Medulla oblongata (tissue), 1 donor: ENCODE data around the gene PTBP1.

Experiments used
- DNase-seq: peaks from one replicate; pipeline ENCODE4 v3.0.0-alpha.2; 2015; ENCODE audit errors: extremely low spot score

Gene PTBP1

DNA sequence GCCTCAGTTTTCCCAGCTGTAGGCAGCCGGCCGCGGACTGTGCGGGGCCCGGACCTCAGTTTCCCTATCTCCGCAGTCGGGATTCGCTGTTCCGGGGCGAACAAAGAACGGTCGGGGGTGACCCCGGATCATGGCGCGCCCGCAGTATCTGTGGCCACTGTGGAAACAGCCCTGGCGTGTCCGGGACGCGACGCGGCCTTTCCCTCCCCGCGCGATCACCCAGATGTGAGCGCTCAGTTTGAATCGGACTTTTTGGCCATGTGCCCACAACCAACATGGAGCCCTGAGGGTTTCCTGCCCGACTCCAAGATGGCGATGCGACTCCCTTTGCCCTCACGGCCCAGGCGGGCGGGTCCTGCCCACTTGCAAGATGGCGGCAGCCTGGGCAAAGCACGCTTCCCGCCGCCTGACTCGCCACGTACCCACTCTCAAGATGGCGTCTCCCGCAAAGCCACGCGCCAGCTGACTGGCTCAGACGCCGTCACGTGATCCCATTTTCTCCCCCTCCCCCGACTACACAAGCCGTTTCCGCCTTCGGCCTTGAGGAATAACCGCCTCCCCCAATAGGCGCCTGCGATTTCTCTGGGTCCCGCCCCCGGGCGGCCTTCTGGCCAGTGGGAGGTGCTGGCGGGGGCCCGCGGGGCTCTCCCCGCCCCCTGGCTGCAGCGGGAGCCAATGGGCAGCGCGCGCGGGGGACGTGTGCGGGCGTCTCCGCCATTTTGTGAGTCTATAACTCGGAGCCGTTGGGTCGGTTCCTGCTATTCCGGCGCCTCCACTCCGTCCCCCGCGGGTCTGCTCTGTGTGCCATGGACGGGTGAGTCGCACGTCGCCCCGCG is at the start of gene PTBP1:
Gene PTBP1 (plus strand): TSS at position 761 of the 836 bp plus-strand sequence. CDS start 46 bp downstream, at position 807.
- peak; percentile 100 for DNase-seq

DNA sequence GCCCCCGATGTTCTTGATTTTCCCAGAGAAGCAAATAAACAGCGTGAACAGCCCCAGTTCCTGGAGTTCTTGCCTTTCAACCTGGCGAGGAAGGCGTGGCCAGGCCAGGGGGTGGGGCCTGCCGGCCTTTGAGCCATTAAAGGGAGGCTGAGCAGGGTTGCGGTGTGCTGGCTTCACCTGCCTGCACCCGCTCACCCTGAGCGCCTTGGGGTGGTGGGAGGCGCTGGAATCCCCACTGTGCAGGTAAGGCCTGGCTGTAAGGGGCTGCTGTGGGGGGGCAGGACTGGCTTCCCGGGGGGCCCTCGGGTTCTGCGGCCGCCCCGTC is 49.0 kb upstream of the PTBP1 start:
- DNase-seq: no peak

DNA sequence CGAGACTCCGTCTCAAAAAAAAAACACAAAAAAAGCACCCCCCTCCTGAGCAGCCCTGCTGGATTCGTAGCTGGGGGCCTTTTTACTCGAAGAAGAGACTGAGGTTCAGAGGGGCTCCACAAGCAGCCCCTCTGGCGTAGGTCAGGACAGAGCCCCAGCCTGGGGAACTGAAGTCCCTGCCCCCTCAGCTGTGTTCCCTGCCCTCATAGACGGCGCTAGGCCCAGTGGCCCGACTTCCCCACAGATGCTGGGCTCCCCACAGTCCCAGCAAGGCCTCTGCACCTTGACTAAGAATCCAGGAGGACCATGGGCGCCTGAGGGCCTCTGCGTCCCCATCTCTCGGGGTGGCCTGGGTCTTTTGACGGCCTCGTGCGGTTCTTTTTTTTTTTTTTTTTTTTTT is 47.4 kb upstream of the PTBP1 start:
- DNase-seq: no peak

DNA sequence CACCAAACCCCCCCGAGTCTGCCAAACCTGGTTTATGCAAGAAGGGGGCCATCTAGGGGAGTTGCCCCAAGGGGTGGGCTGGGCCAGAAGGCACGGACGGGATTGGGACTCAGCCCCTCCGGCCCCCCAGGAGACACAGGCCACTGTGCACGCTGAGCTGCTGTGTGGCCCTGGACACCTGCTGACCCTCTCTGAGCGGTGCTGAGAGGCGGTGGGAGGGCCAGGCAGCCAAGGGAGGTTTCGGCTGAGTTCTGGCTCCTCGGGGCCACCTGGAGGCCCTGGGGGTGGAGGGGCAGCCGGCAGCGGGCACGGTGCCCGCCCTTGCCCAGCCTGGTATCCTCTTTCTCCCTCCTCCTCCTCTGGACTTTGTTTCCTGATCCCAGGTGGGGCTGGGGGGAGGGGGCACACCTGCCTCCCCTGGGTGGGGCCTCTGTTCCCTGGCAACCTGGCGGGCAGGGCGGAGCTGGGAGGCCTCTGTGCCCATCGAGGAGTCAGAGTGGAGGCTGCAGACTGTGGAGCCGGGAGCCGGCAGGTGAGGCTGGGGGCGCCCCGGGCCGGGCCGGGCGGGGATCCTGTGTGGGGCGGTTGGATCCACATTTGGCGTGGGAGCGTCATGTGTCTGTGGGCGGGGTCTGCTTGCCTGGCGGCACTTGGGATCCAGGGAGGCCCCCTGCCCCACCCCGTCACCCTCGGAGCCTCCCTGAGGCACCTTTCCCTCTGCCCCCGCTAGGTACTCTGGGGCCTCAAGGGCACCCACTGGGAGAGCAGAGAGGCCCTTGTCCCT is 46.4 kb upstream of the PTBP1 start, which contains the start of gene MISP:
Gene MISP (plus strand): TSS at position 473 of the 784 bp plus-strand sequence. CDS start 5,835 bp downstream, outside the sequence.
- no peak for DNase-seq

DNA sequence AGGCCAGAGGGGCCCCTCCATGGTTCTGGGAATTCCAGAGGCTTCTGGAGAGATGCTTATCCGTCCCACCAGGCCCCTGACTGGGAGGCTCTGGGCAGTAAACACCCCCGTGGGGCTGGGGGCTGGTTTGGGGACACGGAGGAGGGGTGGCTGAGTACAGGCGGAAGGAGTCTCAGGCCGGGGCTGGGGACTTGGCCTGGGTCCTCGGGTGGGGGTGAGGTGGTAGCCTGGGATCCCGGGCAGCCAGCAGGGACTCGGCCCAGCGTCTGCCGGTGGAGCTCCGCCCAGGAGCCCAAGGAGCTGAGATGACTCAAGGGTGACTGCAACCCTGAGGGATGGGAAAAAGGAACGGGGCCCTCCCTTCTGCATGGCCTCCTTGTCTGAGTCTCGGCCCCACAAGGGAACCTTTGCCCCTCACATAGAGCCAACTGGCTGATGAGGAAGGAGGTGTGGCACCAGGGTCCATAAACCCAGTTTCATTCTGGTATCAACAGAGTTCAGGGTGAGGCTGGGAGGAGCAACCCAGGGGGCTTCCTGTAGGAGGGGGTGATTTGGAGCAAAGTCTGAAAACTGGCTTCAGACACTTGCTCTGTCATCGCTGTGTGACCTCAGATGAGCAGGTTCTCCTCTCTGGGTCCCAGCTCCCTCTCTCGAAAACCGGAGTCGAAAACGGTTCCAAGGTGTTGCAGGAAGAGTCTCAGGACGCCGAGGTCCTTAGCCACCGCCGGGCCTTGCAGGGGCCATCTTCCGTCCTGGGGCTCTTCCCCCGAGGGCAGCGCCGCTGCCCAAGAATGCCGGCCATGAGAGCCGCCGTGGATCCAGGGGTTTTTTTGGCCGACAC is 45.5 kb upstream of the PTBP1 start:
- DNase-seq: no peak

DNA sequence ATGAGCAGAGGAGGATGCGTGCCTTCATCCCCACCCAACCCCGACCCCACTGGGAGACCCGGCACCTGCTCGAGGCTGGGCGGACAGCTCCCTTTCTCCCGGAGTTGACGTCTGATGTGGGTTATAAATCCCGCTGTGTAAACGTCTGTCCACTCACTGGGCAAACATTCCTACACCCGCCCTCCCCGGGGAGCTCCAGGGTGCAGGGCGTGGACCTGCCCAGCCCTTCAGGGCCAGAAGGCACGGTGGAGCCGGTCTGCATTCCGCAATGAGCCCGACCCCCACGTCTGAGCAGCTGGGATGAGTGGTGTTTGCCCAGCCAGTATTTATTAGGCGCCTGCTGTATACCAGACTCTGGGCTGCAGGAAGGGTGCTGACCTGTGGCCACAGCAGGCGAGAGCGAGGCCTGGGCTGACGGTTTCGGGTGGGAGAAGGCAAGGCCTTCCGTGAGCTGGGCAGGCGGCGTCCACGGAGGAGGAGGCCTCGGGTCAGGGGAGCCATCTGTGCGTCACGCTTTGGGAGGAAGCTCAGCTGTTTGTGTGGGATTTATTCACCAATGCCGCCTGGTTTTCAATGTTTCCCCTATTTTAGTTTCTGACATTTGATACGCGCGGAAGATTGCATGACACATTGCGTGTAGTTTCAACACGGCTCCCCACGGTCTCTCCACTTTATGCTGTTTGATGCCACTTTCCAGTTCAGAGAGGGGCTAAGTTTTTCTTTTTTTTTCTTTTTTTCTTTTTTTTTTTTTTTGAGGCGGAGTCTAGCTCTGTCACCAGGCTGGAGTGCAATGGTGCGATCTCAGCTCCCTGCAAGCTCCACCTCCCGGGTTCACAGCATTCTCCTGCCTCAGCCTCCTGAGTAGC is 44.4 kb upstream of the PTBP1 start:
- no peak for DNase-seq

DNA sequence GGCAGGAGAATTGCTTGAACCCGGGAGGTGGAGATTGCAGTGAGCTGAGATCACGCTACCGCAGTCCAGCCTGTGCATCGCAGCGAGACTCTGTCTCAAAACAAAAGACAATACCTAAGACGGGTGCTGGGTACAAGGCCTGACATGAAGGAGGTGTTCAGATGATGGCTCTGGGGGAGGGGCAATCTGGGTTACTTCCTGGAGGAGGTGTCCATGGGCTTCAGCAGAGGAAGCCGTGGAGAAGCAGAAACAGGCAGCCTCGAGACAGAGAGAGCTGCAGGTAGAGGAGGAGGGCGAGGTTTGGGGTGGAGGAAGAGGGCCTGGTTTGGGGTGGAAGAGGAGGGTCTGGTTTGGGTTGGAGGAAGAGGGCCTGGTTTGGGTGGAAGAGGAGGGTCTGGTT is 42.7 kb upstream of the PTBP1 start:
- DNase-seq: no peak

DNA sequence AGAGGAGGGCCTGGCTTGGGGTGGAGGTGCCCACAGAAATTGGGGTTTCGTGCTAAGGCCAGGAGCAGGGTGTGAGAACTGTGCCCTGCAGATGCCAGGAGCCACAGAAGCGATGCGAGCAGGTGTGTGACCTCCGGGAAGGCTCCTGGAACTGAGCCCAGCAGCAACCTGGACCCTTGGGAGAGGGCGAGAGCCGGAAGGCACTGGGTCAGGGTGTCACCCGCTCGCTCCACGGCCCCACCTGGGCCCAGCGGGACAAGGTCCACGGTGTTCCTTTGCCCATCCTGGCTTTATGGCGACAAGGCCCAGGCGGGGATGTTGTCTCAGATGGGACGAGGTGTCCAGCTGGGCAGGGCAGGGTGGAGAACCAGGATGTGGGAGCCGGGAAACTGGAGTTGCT is 42.2 kb upstream of the PTBP1 start:
- no peak for DNase-seq

DNA sequence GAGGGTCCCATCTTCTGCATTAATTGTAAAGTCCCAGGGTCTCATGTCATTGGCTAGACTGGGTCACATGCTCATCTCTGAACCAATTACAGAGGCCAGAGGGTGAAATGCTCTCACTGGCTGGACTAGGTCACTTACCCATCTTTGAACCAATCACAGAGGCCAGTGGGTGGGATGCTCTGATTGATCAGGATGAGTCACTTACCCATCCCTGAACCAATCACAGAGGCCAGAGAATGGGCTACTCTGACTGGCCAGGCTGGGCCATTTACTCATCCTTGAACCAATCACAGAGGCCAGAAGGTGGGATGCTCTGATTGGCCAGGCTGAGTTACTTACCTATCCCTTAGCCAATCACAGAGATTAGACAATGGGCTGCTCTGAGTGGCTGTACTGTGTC is 41.0 kb upstream of the PTBP1 start:
- no peak for DNase-seq

DNA sequence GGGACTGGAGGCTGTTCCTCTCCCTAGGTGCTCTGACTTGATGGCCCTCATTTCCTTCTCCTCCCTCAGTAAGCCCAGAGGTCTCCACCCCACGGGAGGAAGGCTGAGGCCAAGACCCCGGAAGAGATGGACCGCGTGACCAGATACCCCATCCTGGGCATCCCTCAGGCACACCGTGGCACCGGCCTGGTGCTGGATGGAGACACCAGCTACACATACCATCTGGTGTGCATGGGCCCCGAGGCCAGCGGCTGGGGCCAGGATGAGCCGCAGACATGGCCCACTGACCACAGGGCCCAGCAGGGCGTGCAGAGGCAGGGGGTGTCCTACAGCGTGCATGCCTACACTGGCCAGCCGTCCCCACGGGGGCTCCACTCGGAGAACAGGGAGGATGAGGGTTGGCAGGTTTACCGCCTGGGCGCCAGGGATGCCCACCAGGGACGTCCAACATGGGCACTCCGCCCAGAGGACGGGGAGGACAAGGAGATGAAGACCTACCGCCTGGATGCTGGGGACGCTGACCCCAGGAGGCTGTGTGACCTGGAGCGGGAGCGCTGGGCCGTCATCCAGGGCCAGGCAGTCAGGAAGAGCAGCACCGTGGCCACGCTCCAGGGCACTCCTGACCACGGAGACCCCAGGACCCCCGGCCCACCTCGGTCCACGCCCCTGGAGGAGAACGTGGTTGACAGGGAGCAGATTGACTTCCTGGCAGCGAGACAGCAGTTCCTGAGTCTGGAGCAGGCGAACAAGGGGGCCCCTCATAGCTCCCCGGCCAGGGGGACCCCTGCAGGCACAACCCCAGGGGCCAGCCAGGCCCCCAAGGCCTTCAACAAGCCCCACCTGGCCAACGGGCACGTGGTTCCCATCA is 40.2 kb upstream of the PTBP1 start:
- DNase-seq: no peak

DNA sequence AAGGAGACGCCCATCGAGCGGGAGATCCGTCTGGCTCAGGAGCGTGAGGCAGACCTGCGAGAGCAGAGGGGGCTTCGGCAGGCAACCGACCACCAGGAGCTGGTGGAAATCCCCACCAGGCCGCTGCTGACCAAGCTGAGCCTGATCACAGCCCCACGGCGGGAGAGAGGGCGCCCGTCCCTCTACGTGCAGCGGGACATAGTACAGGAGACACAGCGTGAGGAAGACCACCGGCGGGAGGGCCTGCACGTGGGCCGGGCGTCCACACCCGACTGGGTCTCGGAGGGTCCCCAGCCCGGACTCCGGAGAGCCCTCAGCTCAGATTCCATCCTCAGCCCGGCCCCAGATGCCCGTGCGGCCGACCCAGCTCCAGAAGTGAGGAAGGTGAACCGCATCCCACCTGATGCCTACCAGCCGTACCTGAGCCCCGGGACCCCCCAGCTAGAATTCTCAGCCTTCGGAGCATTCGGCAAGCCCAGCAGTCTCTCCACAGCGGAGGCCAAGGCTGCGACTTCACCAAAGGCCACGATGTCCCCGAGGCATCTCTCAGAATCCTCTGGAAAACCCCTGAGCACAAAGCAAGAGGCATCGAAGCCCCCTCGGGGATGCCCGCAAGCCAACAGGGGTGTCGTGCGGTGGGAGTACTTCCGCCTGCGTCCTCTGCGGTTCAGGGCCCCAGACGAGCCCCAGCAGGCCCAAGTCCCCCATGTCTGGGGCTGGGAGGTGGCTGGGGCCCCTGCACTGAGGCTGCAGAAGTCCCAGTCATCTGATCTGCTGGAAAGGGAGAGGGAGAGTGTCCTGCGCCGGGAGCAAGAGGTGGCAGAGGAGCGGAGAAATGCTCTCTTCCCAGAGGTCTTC is 39.2 kb upstream of the PTBP1 start:
- DNase-seq: no peak

DNA sequence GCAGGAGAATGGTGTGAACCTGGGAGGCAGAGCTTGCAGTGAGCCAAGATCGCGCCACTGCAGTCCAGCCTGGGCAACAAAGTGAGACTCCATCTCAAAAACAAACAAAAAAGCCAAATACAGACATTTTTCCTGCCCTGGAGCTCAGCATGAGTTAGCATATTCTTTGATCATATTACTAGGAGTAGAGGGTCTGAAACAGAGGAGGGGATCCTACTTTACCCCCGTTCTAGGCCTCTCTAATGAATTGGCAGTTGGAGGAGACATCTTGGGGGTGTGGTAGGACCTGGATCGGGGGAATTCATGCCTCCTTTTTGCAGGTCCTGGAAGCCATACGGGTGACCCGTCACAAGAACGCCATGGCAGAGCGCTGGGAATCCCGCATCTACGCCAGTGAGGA is 34.1 kb upstream of the PTBP1 start:
- DNase-seq: no peak

DNA sequence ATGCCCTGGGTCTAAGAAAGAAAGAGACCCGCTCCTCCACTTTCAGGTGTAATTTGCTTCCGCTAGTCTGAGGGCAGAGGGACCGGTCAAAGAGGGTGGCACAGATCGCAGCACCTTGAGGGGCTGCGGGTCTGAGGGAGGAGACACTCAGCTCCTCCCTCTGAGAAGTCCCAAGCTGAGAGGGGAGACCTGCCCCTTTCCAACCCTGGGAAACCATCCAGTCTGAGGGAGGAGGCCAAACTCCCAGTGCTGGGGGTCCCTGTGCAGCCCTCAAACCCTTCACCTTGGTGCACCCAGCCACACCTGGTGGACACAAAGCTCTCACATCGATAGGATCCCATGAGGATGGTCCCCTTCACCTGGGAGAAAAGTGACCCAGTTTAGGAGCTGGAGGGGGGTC is 33.4 kb upstream of the PTBP1 start:
- DNase-seq: no peak

DNA sequence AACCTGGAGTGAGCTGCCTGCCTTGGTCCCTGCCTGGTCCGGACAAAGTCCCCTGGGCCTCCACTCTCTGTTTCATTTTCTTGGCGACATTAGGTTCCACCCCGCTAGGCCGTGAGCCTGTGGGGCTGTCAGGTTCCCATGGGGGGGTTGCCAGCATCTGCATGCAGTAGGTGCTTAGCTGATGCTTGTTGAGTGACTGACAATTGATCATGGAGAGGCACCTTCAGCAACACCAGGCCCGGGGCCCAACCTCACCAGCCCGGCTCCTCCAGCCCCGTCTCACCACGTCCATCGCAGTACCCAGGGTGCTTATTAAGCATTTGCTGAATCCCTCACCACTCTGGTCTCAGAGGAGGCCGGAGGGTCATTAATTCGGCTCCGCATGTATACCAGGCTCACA is 33.0 kb upstream of the PTBP1 start:
- no peak for DNase-seq

DNA sequence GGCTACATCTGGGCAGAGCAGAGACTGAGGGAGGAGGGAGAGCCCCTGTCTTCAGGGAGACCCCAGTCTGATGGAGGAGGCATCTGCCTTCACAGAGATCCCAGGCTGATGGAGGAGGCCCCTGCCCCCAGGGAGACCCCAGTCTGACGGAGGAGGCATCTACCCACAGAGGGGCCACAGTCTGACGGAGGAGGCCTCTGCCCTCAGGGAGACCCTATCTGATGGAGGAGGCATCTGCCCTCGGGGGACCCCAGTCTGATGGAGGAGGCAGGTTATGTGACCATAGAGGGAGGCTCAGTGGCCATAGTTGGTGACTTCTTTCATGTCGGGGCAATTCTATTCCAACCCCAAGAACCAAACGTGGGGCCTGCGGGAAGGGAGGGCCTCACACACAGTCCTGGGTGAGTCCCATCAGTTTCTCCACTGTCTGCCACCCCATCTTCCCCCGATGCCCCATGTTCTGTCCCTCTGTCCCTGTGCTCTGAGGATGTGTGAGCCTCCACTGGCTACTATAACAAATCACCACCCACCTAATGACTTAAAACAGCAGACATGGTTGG is 32.0 kb upstream of the PTBP1 start:
- no peak for DNase-seq

DNA sequence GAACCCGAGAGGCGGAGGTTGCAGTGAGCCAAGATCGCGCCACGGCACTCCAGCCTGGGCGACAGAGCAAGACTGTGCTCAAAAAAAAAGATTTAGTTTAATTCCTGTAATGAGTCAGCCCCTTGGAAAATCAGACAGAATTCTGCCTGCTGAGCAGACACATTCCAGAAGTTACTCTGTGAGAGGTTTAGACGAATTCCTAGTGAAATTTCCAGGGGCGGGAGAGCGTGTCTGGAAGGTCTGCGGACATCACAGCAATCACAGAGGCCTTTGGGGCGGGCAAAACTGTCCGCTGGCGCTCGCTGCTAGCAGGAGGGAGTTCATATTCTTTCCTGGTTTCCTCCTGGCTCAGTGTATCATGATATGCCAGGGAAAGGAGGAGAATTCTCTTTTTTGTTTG is 28.8 kb upstream of the PTBP1 start:
- no peak for DNase-seq

DNA sequence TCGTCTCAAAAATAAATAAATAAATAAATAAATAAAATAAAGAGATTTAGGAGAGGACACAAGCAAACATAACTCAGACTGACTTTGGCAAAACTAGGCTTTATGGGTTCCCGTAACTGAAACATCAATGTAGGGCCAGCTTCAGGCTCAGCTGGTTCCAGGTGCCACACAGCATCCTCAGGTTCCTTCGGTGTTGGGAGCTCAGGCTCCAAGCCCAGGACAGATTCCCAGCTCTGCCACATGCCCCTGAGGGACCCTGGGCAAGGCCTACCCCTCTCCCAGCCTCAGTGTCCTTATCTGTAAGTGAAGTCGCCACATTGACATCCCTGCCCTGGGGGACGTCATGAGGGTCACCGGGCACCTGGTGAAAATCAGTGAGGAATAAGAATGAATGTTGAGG is 27.6 kb upstream of the PTBP1 start:
- no peak for DNase-seq

DNA sequence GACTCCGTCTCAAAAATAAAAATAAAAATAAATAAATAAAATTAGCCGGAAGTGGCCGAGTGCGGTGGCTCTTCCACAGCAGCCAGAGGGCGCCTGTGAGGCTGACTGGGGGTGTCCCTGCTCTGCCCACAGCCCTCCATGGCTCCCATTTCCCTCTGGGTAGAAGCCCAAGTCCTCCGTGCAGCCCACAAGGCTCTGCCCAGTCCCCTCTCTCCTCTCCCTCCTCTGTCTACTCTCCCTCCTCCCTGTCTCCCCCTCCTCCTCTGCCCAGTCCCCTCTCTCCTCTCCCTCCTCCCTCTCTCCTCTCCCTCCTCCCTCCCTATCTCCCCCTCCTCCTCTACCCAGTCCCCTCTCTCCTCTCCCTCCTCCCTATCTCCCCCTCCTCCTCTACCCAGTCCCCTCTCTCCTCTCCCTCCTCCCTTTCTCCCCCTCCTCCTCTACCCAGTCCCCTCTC is 25.9 kb upstream of the PTBP1 start:
- no peak for DNase-seq

DNA sequence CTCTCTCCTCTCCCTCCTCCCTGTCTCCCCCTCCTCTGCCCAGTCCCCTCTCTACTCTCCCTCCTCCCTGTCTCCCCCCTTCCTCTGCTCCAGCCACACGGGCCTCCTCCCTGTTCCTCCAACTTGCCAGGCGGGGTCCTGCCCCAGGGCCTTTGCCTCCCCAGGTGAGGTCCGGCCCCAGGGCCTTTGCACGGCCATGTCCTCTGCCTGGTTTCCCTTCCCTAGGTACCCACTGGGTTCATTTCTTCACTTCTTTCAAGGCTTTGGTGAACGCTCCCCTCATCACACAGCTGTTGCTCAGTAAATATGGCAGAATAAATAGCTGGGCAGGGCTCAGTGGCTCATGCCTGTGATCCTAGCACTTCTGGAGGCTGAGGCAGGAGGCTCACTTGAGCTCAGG is 25.2 kb upstream of the PTBP1 start:
- DNase-seq: no peak
